Epithelial cell of esophagus (primary cell): ENCODE results near the gene STK11.

ENCODE experiments used
- DNase-seq: peaks from one replicate; pipeline ENCODE4 v3.0.0; 2010; ENCODE audit warnings: low read depth
- H3K4me3 ChIP-seq: 2 replicates; pipeline ENCODE4 v1.5.1; 2011; ENCODE audit warnings: mild to moderate bottlenecking, low read length, control low read depth
- CTCF ChIP-seq: IDR thresholded peaks from 2 replicates; pipeline ENCODE4 v1.5.1; 2011; ENCODE audit warnings: low read depth, mild to moderate bottlenecking, low read length, control low read depth, inconsistent platforms; ENCODE audit not compliant: insufficient read depth; ENCODE audit errors: missing control alignments

The STK11 gene

GRCh38 chr19:1177322-1178114 lies 28.1 kb upstream of the STK11 start:
- no peak overlapping the region for H3K4me3 ChIP-seq
- peak; percentile 47 for TF ChIP-seq CTCF
- peak; percentile 97 for DNase-seq

DNA sequence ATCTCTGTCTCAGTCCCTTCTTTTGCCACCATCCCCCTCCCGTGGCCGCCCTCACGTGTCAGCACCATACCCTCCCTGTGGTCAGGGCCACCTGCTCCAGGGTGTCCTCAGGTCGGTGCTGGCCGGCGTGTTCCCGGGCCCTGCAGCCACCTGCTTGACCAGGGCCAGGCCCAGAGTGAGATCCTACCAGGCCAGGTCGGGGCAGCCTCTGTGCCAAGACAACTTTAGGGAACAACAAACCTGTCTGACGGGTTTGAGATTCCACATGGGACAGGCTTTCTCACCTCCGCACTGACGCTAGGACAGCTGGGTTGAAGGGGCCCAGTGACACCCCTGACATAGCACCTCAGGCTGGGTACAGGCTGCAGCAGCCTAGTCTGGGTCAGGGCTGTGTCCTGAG lies 24.0 kb upstream of the STK11 start:
- no peak overlapping the region for H3K4me3 ChIP-seq
- peak; percentile 83 for DNase-seq
- no peak for TF ChIP-seq CTCF

DNA sequence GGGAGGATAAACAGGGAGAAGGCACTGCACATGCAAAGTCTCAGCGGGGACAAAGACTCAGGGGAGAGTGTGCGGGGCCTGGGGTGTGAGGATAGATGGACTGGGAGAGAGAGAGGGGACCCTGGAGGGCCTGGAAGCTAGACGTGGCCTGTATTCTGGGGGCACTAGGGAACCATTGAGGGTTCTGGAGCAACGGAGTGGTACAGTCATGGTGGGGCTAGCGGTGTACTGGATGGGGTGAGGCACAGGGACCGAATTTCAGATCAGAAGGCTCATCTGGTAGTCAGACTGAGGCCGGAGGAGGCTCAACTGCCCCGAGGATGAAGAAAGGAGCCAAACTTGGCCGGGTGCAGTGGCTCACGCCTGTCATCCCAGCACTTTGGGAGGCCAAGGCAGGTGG lies 23.5 kb upstream of the STK11 start:
- TF ChIP-seq CTCF = no peak
- no peak for DNase-seq
- H3K4me3 ChIP-seq = no peak overlapping the region

DNA sequence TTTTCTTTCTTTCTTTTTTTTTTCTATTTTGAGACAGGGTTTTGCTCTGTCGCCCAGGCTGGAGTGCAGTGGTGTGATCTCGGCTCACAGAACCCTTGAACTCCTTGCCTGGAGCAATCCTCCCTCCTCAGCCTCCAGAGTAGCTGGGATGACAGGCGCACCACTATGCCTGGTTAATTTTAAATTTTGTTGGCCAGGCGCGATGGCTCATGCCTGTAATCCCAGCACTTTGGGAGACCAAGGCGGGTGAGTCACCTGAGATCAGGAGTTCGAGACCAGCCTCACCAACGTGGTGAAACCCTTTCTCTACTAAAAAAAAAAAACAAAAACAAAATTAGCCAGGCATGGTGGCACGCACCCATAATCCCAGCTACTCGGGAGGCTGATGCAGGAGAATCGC lies 22.9 kb upstream of the STK11 start:
- TF ChIP-seq CTCF = no peak
- DNase-seq = no peak
- H3K4me3 ChIP-seq = no peak overlapping the region

DNA sequence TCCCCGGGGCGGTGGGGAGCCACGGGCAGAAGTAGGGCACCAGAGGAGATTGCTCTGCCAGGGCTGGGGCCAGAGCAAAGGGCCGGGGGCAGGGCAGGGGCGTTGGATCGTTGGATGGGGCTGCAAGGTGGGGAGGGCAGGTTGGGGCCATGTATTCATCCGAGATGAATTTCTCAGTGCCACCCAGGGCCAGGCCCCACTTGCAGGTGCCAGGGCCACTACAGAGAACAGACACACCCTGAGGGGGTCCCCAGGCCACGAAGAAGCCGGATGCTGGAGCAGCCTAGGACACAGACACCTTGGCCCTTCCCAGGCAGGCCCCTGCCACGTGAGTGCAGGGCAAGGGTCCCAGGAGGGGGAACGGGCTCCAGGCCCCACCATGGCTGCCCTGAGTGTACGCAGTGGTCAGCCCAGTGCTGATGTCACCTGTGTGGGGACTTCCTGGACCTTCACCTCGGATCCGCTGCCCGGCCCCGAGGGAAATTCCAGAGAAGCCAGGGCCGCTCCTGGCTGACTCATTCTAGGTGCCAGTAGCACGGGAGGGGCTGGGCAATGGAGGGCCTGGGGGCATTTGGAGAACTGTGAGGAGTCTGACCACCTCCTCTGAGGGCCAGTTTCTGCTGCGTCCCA lies 21.9 kb upstream of the STK11 start:
- H3K4me3 ChIP-seq = no peak overlapping the region
- DNase-seq = peak; percentile 84
- no peak for TF ChIP-seq CTCF

- no peak for TF ChIP-seq CTCF
- no peak overlapping the region for H3K4me3 ChIP-seq
- peak; percentile 67 for DNase-seq
Measured at GRCh38 chr19:1189419-1189818, 16.2 kb upstream of the STK11 start.
